GM12873 (cell line): ENCODE data around the gene PLOD1.

Experiments
- TF ChIP-seq, protein P1 (sequence below): IDR thresholded peaks from 2 replicates; pipeline ENCODE4 v1.5.1; 2012; ENCODE audit warnings: low read depth, mild to moderate bottlenecking, moderate library complexity, low read length, control low read depth; ENCODE audit not compliant: insufficient read depth; ENCODE audit errors: missing control alignments

PLOD1 gene

DNA sequence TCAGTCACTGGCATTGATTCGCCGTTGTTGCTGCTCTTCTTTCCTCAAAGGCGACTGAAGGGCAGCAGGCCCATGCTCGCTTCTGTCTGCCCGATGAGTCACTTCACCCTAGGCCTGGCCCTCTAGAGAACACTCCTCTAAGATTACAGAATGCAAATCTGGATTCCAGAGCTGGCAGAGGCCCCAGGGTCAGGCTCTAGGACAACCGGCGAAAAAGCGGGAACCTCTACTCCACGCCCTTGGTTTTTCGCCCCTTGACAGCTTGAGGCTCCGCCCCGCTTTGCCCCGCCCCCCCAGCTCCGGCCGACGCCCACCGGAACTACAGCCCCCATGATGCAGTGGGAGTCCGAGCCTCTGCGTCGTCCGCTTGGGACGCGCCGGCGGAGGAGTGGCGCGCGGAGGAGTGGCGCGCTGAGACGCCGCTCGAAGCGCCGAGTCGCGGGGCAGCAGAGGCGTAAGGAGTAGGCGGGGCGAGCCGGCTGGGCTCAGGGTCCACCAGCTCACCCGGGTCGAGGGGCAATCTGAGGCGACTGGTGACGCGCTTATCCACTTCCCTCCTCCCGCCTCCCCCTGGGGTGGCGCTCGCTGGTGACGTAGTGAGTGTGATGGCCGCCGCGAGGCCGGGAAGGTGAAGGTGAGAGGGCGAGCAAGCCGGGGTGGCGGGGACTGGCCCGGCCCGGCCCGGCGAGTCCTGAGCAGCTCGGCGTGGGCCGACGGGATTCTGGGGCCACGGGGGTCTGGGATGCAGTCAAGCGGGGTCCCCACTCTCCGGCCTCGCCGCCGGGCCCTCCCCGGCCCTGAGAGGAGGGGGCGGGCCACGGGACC is 45.5 kb downstream of the PLOD1 start, which contains the start of gene MFN2:
Gene MFN2 (plus strand): TSS at position 594 of the 825 bp plus-strand sequence. CDS start 8,725 bp downstream, outside the sequence.
- TF ChIP-seq, protein P1, sequence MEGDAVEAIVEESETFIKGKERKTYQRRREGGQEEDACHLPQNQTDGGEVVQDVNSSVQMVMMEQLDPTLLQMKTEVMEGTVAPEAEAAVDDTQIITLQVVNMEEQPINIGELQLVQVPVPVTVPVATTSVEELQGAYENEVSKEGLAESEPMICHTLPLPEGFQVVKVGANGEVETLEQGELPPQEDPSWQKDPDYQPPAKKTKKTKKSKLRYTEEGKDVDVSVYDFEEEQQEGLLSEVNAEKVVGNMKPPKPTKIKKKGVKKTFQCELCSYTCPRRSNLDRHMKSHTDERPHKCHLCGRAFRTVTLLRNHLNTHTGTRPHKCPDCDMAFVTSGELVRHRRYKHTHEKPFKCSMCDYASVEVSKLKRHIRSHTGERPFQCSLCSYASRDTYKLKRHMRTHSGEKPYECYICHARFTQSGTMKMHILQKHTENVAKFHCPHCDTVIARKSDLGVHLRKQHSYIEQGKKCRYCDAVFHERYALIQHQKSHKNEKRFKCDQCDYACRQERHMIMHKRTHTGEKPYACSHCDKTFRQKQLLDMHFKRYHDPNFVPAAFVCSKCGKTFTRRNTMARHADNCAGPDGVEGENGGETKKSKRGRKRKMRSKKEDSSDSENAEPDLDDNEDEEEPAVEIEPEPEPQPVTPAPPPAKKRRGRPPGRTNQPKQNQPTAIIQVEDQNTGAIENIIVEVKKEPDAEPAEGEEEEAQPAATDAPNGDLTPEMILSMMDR, result no peak

DNA sequence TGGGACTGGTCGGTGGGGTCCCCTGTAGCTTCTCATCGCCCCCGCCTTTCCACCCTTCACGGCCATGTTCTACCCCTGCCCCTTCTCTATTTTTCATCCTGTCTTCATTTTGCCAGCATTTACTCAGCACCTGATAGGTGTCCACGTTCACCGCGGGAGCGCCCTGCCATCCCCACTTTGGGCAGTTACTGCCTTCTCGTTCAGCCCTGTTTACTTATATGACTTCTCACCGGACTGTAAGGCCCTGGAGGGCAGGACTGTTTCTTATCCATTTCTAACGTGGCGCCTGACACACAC is 46.1 kb downstream of the PLOD1 start:
- TF ChIP-seq, protein P1, result no peak

DNA sequence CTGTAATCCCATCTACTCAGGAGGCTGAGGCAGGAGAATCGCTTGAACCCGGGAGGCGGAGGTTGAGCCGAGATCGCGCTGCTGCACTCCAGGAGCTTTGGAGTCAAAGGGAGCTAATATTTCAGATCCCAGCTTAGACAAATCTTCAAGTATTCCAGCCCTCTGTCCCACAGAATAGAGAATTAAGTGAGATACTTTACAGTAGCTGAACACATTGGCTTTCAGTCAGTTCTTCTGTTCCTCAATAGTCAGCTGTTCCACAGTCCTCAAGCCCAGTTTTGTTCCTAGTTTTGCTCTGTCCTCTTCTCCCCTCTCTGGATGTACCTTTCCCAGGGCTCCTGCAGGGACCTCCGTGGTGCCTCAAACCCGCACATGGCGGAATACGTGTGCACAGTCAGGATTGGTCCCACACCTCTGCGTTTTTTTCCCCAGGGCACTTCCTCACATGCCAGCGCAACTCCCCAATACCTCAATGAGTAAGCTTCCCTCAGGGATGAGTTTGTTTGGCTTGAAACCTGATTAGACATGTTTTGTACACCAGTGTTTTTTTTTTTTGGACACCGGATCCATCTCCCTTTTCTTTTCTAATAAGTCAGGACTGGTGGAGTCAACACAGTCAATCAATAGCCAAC is 47.0 kb downstream of the PLOD1 start:
- TF ChIP-seq, protein P1, result no peak

DNA sequence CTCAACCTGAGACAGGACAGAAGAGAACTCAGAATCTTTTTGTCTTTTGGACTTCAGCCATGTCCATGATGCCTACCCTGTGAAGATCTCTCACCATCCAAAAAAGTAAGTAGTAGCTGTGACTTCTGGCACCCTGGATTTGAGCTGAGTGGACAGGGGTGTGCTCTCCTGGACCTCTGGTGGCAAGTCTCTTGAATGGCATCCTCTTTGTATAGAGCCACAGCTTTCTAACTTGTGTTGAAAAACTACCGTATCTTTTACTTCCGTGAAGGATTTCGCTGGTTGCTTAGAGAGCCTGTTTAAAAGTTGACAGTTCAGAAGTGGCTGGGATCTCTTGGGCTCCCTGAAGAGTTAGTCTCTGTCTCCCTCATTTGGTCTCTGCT is 47.5 kb downstream of the PLOD1 start:
- TF ChIP-seq, protein P1, result peak; percentile 68

DNA sequence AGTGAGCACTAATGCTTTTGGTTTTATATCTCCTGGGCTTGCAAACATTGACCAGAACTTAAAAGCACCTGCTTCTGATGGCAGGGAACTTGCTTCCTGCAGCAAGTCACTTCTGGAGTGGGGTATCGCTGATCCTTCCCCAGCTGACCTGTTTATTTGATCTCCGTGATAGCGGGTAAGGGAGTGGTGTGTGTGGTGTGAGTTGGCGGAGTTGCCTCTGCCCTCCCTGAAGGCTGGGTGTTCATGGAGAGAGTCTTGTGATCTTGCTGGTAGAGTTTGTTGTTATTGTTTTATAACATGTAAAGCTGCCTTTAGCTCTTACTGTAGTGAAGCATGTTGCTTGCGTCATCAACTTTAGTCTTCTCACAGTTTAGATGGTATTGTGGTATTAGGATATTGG is 49.6 kb downstream of the PLOD1 start:
- TF ChIP-seq, protein P1, result no peak

DNA sequence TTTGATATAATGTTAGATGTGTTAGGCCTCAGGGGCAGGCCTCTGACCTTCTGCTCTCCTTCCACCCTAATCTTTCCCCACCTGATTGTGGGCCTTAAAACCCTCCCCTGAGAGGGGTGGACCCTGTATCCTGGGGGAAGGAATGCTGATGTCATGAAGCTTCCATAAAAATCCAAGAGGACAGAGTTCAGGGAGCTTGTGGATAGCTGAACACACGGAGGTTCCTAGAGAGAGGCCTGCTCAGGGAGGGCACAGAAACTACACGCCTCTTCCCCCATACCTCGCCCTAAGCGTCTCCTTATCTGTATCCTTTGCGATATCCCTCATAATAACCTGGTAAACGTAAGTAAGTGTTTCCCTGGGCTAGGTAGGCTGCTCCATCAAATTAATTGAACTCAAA is 50.1 kb downstream of the PLOD1 start:
- TF ChIP-seq, protein P1, result no peak

DNA sequence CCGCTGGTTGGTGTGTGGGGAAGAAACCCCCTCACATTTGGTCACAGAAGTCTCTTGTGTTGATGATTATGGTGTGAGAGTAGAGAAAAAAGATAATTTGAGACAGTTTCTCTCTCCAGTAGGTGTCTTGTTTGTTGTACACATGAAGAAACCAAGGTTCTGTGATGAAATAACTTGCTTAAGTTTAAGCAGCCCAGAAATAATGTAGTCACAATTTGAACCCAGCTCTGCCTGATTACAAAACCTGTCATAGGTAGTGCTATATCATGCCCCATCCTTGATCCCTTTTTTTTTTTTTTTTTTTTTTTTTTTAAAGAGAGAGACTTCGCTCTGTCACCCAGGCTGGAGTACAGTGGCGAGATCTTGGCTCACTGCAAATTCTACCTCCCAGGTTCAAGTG is 50.7 kb downstream of the PLOD1 start:
- TF ChIP-seq, protein P1, result no peak
